ENCODE data around the gene MTSS2. TPM values are rescaled to one million over a fixed set of nuclear protein-coding genes. Genes with fewer than 3 reads are reported as not detected.

MTSS2 gene
- total RNA-seq, 1 experiment from 2014 or later = 27.1 TPM

GRCh38 chr16:70685061-70685937 lies 554 bp downstream of the MTSS2 start:
- BruUV-seq (replicated peaks) = no TSS peak
- peaks cover 40% of the 10 kb centered on the region for H3K36me3 Mint-ChIP-seq (ENCODE audit: insufficient read depth, unreplicated experiment)
- peak overlapping the region; percentile 76 for H3K4me3 Mint-ChIP-seq (ENCODE audit: low read depth, unreplicated experiment)
- no peak overlapping the region for H3K27ac Mint-ChIP-seq (ENCODE audit: unreplicated experiment)
- peak; percentile 43 for DNase-seq
- H3K4me1 Mint-ChIP-seq (ENCODE audit: low read depth, unreplicated experiment) = peaks cover 14% of the 10 kb centered on the region
- CTCF ChIA-PET = no interaction called here
- intact Hi-C loops (cut with micrococcal nuclease; ENCODE audit: unreplicated experiment) = loop anchor here (10.0 kb wide), 2 partner anchors 60 to 90 kb away; no protein-coding TSS in a partner anchor
- no peaks in the 10 kb centered on the region for H3K27me3 Mint-ChIP-seq (ENCODE audit: unreplicated experiment)
- no peak for TF ChIP-seq CTCF (IDR thresholded peaks at IDR 0.05; ENCODE audit: unreplicated experiment)
- no peaks in the 10 kb centered on the region for H3K9me3 Mint-ChIP-seq (ENCODE audit: low read depth, unreplicated experiment)

GRCh38 chr16:70684146-70685060 lies 1.4 kb downstream of the MTSS2 start:
- Mint-ChIP-seq H3K36me3 (ENCODE audit: insufficient read depth, unreplicated experiment) (peaks cover 44% of the 10 kb centered on the region), H3K4me3 (ENCODE audit: low read depth, unreplicated experiment) (peak overlapping the region; percentile 76), H3K27me3 (ENCODE audit: unreplicated experiment) (no peaks in the 10 kb centered on the region), H3K4me1 (ENCODE audit: low read depth, unreplicated experiment) (peaks cover 14% of the 10 kb centered on the region), H3K9me3 (ENCODE audit: low read depth, unreplicated experiment) (no peaks in the 10 kb centered on the region), H3K27ac (ENCODE audit: unreplicated experiment) (no peak overlapping the region)
- CTCF ChIA-PET = interaction anchor here (0.6 kb wide), 1 partner anchor 24 kb away, joined by 4 read pairs; no protein-coding TSS in a partner anchor
- DNase-seq = no peak
- intact Hi-C loops (cut with micrococcal nuclease; ENCODE audit: unreplicated experiment) = loop anchor here (10.0 kb wide), 2 partner anchors 60 to 90 kb away; no protein-coding TSS in a partner anchor
- BruUV-seq (replicated peaks) = no TSS peak
- TF ChIP-seq CTCF (IDR thresholded peaks at IDR 0.05; ENCODE audit: unreplicated experiment) = no peak

DNA sequence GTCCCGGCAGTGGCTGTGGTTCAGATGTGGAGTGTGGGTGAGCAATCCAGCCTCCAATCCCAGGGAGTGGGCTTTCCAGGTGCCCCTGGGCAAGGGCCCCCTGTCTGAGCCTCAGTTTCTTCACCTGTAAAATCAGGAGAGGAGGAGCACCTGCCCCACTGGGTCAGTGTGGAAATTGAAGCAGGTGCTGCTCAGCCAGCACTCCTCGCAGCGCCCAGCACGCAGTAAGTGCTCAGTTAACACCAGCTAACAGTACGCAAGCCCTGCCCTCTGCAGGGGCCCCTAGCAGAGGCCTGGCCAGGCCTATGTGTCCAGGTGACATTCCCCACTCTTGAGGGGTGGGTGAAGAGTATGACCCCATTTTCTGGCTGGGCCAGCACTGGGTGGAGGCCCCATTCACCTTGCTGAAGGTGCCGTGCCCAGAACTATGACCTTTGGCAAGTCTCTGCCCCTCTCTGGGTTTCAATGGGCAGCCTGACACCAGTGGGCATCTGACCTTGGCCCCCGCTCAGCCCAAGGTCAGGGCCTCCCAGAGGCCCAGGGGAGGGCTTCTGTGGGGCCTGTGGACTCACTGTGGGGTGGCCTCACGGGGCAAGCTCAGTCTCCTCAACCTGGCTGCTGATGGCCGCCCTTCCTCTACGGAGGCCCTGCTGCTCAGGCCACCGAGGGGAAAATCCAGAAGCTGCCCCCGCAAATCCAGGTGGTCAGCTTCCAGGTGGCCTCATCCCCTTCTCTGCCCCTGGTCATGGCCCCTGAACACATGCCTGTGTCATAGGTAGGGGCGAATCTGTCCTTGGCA lies 2.5 kb downstream of the MTSS2 start:
- no peak overlapping the region for H3K27ac Mint-ChIP-seq (ENCODE audit: unreplicated experiment)
- H3K4me1 Mint-ChIP-seq (ENCODE audit: low read depth, unreplicated experiment) = peaks cover 14% of the 10 kb centered on the region
- TF ChIP-seq CTCF (IDR thresholded peaks at IDR 0.05; ENCODE audit: unreplicated experiment) = no peak
- no peaks in the 10 kb centered on the region for H3K27me3 Mint-ChIP-seq (ENCODE audit: unreplicated experiment)
- peaks cover 44% of the 10 kb centered on the region for H3K36me3 Mint-ChIP-seq (ENCODE audit: insufficient read depth, unreplicated experiment)
- H3K4me3 Mint-ChIP-seq (ENCODE audit: low read depth, unreplicated experiment) = no peak overlapping the region
- no peaks in the 10 kb centered on the region for H3K9me3 Mint-ChIP-seq (ENCODE audit: low read depth, unreplicated experiment)
- no TSS peak for BruUV-seq (replicated peaks)
- intact Hi-C loops (cut with micrococcal nuclease; ENCODE audit: unreplicated experiment) = loop anchor here (10.0 kb wide), 2 partner anchors 61 to 91 kb away; no protein-coding TSS in a partner anchor
- no peak for DNase-seq
- CTCF ChIA-PET = interaction anchor here (0.6 kb wide), 1 partner anchor 23 kb away, joined by 4 read pairs; no protein-coding TSS in a partner anchor
